ENCODE data around the gene CDH18. TPM values are rescaled to one million over a fixed set of nuclear protein-coding genes. Genes with fewer than 3 reads are reported as not detected.

CDH18 gene
- total RNA-seq, 4 donors from 2014 or later, result not detected

DNA sequence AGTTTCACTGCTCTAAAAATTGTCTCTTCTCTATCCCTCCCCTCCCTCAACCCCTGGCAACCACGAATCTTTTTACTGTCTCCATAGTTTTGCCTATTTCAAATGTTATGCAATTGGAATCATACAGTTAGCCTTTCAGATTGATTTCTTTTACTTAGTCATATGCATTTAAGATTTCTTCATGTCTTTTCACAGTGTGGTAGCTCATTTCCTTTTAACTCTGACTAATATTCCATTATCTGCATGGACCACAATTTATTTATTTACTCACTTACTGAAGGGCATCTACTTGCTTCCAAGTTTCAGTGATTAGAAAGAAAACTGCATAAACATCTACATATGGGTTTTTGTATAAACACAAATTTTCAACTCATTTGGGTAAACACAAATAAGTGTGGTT, 372.3 kb downstream of the CDH18 start:
- TF ChIP-seq, protein P1, sequence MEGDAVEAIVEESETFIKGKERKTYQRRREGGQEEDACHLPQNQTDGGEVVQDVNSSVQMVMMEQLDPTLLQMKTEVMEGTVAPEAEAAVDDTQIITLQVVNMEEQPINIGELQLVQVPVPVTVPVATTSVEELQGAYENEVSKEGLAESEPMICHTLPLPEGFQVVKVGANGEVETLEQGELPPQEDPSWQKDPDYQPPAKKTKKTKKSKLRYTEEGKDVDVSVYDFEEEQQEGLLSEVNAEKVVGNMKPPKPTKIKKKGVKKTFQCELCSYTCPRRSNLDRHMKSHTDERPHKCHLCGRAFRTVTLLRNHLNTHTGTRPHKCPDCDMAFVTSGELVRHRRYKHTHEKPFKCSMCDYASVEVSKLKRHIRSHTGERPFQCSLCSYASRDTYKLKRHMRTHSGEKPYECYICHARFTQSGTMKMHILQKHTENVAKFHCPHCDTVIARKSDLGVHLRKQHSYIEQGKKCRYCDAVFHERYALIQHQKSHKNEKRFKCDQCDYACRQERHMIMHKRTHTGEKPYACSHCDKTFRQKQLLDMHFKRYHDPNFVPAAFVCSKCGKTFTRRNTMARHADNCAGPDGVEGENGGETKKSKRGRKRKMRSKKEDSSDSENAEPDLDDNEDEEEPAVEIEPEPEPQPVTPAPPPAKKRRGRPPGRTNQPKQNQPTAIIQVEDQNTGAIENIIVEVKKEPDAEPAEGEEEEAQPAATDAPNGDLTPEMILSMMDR (IDR thresholded peaks at IDR 0.05; ENCODE audit: low read depth), result no peak

DNA sequence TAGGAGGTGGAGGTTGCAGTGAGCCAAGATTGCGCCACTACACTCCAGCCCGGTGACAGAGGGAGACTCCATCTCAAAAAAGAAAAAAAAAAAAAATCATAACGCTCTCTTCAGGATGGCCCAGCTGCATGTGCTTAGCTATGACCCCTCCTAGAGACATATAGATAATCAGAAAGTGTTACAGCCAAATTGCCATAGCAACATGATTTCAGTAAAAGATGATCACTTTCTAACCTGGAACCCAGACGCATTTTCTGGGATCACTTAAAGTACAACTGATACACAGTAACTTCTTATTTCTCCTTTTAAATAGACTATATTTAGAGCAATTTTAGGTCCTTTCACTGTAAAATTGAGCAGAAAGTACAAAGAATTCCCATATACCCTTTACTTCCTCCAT, 372.9 kb downstream of the CDH18 start:
- TF ChIP-seq, protein P1 (IDR thresholded peaks at IDR 0.05; ENCODE audit: low read depth), result no peak

DNA sequence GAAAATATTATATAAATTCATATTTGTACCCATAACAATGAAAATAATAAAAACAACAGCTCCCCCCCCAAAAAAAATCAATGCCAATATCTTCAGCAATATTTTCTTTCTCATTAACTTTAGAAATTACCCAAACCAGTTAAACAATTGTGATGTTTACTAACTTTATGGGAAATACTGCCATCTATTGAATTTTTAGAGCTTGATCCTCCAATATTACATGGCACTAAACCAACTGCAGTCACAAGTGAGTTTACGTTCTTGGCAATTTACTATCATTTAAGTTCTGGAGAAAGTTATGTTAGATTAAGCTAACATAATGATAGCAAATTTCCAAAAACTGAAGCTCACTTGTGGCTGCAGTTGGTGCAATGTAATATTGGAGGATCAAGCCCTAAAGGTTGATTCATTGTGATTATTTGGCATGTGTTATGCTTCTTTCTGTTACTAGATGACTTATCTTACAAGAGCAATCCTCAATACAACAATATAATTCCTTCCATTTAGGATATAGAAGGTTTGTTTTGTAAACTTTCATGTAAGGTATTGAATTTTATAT, 379.5 kb downstream of the CDH18 start:
- TF ChIP-seq, protein P1 (IDR thresholded peaks at IDR 0.05; ENCODE audit: low read depth), result no peak

DNA sequence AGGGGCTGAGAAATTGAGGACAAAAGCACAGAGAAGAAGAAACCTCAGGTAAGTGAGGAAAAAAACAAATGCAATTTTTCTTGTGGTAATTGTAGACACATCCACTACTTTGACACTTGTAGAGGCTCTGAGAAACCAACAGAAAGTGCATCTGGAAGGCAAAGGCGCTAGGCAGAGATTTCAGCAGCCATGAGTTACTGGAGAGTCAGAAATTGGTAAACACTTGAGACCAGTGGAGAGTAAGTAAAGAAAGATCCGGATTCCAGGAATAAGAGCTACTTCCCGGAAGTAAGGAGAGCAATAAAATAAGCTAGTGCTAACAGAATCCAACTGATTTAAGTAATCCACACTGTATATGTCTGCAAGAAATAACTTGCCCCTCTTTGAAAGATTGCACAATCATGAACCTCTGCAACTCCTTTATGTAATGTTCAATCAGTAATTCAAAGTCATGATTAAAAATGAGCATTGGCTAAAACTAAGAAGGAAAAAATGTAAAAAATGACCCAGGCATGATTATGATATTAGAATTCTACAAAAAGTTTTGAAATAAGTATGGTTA, 382.1 kb downstream of the CDH18 start:
- TF ChIP-seq, protein P1 (IDR thresholded peaks at IDR 0.05; ENCODE audit: low read depth), result no peak

DNA sequence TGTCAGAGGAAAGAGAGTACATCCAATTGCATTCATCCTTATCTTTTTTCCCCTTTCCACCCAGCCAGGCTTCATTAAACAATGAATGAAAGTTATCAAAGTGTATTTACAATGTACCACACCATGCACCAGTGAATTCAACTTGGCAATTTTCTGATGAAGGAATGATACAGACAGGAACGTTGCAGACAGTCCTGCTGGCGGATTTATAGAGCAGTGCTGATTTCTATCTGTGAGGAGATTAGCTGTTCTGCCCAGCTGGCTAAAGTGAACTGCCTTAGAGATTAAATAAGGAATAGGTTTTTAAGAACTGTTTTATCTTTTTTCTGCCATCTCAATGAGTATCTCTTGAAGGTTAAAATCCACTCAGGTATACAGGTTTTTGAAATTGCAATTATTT, 403.9 kb downstream of the CDH18 start:
- TF ChIP-seq, protein P1 (IDR thresholded peaks at IDR 0.05; ENCODE audit: low read depth), result no peak

DNA sequence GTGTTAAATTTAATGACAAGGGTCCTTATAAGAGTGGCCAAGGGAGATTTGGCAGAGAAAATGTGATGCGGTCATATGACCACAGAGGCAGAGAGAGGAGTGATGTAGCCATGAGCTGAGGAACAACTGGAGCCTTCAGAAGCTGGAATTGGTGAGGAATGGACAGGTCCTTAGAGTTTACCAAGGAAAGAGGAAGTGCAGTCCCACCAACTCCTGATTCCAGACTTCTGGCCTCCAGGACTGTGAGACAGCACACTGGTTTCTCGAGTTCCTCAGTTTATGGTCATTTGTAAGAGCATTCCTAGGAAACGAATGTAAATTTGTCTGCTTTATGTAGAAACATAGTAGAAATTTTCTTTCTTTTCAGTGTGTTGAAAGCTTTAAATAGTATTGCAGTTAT, 410.1 kb downstream of the CDH18 start:
- TF ChIP-seq, protein P1 (IDR thresholded peaks at IDR 0.05; ENCODE audit: low read depth), result no peak

DNA sequence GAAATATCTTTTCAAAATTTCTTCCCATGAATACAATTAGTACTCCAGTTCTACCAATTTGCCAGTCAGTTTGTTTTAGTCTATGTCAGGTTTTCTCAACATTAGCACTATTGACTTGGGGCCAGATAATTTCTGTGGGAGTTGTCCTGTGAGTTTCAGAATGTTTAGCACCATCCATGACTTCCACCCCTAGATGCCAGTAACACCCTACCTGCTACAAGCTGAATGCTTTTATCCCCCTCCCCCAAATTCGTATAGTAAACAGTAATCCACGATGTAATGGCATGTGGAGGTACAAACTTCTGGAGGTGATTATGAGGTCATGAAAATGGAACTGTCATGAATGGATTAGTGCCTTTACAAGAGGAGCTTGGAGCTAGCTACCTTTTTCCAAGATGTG, 420.0 kb downstream of the CDH18 start:
- TF ChIP-seq, protein P1 (IDR thresholded peaks at IDR 0.05; ENCODE audit: low read depth), result no peak

Measured in subcutaneous adipose tissue (tissue), 4 donors.